NCI-H2081 (cell line): Measurements from ENCODE around the gene RIOK3.
"Not testable (repeated sequence)": the region's sequence is repeated elsewhere in the genome, so short reads cannot be mapped to it uniquely, and the experiment has no call there.

Experiments
- DNase-seq, 2 experiments: peaks; one replicate each; lab custom pipeline; 2025; lab: John Stamatoyannopoulos, UW

Gene RIOK3

GRCh38 chr18:23498117-23498516 lies 45.0 kb downstream of the RIOK3 start:
- no peak for DNase-seq

GRCh38 chr18:23498877-23499276 lies 45.8 kb downstream of the RIOK3 start:
- DNase-seq: peak; percentile 61 to 72

DNA sequence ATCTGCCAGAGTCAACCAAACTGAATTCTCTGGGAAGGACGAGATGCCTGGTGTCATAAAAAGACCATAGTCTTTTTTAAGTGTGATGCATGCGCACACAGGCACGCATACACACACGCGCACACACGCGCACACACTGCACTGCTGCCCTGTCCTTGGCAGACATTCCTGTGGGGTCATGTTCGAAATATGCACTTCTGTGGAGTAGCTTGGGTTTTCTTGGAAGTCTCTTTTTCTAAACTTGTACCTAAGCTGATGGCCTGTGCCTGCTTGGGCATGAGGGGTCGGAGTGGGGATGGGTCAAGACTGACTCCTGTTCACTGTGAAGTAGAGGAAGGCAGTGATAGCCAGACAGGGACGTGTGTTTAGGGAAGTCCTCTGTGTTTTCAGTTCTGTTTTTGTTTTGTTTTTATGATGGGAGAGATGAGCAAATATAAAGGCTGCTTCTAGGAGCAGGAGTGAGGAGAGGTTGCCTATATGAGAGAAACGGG lies 46.2 kb downstream of the RIOK3 start:
- DNase-seq: no peak

- no peak for DNase-seq
Observed at GRCh38 chr18:23501626-23502025, 48.5 kb downstream of the RIOK3 start.

DNA sequence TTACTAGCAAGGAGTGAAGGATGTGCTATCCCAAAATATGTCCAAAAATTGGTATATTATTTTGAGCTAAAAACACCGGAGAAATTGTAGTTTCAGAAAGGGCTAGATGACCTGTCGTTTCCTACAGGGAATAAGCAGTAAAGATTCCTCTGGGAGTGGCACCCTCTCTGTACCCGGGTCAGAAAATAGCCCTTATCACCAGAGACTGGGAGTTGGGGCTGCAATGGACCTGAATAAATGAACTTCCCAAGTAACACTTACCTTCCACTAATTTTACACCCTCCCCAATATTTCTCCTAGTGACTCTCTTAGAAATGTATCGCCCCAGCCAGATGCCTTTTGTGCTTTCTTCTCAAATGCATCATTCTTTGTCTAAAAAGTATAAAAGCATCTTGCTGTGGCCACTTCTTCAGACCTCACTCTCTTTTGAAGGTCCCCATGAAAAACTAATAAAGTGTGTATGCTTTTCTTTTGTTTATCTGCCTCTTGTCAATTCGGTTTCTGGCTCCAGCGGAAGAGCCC lies 49.5 kb downstream of the RIOK3 start:
- no peak for DNase-seq

DNA sequence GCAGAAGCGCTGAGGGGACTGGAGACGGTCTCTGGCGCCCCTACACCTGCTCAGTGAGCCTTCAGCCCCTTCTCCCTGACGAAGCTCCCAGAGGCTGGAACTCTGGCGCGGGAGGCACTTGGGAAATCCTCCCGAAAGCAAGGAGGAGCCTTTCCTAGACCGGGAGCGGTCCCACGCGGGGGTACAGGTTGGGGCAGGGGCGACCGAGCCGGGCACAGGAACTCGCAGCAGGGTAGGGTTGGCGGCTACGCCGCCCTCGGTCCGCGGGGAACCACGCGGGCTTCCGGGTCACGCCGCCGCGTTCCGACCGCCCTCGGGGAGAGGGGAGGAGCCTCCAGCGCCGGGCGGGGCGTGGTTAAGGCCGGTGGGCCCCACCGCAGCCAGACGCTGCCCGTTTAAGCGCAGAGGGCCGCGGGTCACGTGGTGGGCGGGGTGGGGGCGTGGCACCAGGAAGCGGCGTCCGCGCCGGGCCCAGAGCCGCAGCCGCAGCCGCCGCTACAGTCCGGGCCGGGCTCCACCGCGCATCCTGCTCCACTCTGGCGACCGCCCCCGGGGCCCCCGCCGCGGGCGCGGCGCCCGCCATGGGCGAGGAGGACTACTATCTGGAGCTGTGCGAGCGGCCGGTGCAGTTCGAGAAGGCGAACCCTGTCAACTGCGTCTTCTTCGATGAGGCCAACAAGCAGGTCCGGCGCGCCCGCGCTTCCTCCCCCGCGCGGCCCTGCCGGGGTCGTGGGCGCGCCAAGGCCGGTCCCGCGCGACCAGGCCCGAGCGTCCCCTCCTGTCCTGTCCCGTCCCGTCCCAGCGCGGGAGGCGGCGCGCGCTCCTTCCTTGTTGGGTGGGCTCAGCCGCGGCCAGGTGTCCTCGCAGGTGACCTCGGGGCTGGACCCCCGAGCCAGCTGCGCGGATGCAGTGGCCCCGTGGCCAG lies 50.2 kb downstream of the RIOK3 start, which contains the start of gene RMC1:
RMC1 (plus strand) TSS at position 474 of the 925 bp plus-strand sequence; CDS start at position 582, 108 bp downstream.
- peak; percentile 90 to 93 for DNase-seq

DNA sequence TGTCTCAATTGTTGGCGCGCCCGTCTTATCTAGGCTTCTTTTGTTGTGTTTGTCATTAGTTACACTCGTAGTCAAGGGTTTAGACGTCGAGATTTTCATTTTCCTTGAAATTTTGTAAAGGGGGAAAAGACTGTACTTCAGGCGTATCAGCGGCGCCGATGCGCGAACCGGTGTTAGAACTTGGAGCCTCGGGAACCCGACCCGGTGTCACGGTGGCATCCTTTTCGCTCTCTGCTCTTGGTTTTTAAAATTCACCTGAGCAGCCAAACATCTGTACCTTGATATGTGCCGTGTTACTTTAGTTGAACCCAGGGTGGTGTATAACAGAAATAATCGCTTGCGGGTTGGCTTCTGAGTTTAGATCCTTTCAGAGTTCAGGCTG lies 50.9 kb downstream of the RIOK3 start:
- no peak for DNase-seq

GRCh38 chr18:23504720-23505119 lies 51.6 kb downstream of the RIOK3 start:
- no peak for DNase-seq

DNA sequence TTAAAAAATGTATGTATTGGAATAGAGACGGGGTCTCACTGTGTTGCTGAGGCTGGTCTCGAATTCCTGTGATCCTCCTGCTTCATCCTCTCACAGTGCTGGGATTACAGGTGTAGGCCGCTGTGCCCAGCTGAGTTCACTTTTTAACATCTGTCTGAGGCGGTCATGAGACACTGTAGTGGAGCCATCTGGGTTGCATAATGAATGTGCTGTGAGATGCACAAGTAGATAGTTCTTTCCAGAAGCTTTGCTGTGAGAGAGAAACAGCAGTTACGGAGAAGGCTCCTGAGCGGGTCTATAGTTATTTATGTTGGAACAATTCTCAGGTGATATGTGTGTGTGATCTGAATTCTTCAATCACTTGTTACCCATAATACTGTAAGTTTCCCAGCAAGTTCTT lies 53.3 kb downstream of the RIOK3 start:
- DNase-seq: no peak

GRCh38 chr18:23510923-23511322 lies 57.8 kb downstream of the RIOK3 start:
- not testable (repeated sequence) for DNase-seq

DNA sequence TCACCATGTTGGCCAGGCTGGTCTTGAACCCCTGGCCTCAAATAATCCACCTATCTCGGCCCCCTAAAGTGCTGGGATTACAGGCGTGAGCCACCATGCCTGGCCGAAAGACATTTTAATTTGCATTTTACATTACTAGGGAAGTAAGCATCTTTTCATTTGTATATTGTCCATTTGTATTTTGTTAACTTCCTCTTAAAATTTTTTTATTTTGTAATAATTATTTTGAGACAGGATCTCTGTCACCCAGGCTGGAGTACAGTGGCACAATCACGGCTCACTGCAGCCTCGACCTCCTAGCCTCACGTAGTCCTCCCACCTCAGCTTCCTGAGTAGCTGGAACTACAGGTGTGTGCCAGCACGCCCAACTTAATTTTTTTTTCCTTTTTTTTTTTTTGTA lies 59.1 kb downstream of the RIOK3 start:
- DNase-seq: not testable (repeated sequence)

DNA sequence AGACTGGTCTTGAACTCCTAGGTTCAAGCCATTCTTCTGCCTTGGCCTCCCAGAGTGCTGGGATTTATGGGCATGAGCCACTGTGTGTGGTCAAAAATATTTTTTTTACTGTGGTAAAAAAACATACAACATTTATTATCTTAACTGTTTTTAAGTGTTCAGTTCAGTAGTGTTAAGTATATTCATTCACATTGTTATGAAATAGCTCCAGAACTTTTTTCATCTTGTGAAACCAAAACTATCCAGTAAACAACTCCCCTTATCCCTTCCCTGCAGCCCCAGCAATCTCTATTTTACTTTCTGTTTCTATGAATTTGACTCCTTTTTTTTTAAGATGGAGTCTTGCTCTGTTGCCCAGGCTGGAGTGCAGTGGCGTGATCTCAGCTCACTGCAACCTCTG lies 59.6 kb downstream of the RIOK3 start:
- DNase-seq: no peak

GRCh38 chr18:23515911-23516546 lies 62.9 kb downstream of the RIOK3 start:
- DNase-seq: peak; percentile 73 to 74

DNA sequence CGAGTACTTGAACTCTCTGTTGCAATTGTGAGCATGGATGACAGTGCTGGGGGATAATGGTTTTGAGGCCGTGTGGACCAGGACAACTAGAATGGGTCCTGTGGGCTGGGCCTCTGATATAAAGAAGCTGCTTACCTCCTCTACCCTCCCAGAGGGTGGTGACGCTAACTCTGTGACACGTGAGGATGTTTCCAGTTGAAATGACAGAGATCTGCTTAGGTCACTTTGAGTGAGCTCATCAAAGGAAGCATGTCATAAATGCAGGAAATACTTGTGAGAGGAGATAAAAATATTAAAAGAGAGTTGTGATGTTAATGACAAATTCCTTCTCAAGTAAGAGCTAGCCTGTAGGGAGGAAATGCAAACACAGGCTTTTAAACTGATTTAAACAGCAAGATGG lies 66.6 kb downstream of the RIOK3 start:
- no peak for DNase-seq

DNA sequence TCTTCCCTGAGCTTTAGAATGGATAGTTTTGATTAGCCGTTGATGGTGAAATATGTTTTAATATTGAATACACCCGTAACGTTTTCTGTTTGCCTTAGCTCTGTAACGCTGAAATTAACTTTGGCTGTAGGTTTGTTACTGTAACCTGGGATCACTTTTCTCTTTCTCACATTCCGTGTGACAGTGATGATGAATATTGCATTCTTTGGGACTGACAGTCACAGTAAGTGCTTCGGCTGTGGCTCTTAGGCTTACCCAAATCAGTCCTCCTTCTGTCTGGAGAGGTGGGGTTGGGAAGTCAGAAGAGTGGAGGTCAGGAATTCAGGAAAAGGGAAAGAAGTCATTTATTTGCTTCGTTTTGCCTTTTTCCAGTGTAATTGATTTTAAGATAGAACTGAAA lies 68.2 kb downstream of the RIOK3 start:
- DNase-seq: no peak

GRCh38 chr18:23521907-23522306 lies 68.8 kb downstream of the RIOK3 start:
- no peak for DNase-seq

DNA sequence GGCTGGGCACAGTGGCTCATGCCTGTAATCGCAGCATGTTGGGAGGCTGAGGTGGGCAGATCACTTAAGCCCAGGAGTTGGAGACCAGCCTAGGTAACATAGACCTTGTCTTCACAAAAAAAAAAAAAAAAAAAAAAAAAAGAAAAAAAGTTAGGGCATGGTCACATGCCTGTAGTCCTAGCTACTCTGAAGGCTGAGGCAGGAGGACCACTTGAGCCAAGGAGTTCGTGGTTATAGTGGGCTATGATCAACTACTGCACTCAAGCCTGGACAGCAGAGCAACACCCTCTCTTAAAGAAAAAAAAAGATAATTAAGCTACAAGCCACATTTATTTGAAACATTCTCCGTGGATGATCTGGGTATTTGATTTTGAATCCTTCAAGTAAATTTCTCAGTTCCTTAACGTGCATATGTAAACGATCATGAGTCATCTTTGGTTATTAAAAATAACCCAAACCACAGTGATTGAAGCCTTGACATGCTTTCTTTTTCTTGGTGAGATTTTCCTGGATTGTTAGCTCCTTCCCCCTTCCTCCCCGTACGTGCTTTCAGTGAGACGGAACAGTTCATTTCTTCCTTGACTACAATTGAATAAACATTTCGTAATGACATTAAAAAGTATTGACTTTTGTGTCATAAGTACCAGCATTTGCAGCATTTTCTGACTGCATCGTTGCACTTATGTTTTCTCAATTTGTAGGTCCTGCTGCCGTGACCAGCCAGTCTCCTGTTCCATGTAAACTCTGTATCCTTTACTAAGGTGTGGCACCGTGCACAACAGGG lies 70.5 kb downstream of the RIOK3 start:
- no peak for DNase-seq

DNA sequence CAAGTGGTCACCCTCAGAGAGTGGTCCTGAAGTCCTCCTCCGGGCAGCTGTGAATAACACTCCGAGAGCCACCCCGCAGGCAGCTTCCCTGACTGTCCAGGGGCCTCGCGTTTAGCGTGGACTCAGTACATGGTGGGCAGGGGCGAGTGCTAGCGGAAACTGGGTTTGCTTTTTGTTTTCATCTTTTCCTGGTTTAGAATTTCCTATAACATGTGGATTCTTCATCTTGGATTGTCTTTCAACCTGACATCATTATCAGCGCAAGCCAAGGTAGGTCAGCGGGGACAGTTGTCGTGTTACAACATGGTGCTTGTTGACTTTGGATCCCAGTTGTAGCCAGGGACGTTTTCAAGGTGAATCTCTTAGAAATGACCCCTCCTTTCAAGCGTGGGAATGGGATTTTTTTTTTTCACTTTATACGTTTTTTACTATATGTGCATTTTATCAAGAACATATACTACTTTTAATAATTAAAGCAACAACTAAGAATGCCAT lies 71.2 kb downstream of the RIOK3 start:
- DNase-seq: no peak

GRCh38 chr18:23526501-23527063 lies 73.5 kb downstream of the RIOK3 start:
- no peak for DNase-seq

- DNase-seq: no peak
Observed at GRCh38 chr18:23528580-23529472, 75.7 kb downstream of the RIOK3 start.
